Vagina (tissue), 2 donors: Measurements from ENCODE around the gene OR7C2.

Source experiments
- CTCF ChIP-seq, 3 experiments: fragments of 450-650 bp in 2 of 3; fragments of 200-600 bp in 1 of 3; sonication (generic) in 1 of 3; IDR thresholded peaks; one replicate each; pipeline ENCODE4 v1.5.1; 2017 to 2019; ENCODE audit warnings: antibody characterized with exemption in 3 of 3, mild to moderate bottlenecking in 2 of 3, moderate library complexity in 2 of 3
- POLR2A ChIP-seq, 2 donors: fragments of 450-650 bp; IDR thresholded peaks; one replicate each; pipeline ENCODE4 v1.6.1; 2017; ENCODE audit warnings: antibody characterized with exemption in 2 of 2, mild to moderate bottlenecking in 2 of 2, moderate library complexity in 2 of 2
- POLR2AphosphoS5 ChIP-seq, 2 donors: sonication (generic); formaldehyde crosslinking; IDR thresholded peaks; one replicate each; pipeline ENCODE4 v1.9.0; 2017; ENCODE audit warnings: antibody characterized with exemption in 2 of 2, mild to moderate bottlenecking in 2 of 2, low read depth in 1 of 2; ENCODE audit not compliant: insufficient read depth in 1 of 2

DNA sequence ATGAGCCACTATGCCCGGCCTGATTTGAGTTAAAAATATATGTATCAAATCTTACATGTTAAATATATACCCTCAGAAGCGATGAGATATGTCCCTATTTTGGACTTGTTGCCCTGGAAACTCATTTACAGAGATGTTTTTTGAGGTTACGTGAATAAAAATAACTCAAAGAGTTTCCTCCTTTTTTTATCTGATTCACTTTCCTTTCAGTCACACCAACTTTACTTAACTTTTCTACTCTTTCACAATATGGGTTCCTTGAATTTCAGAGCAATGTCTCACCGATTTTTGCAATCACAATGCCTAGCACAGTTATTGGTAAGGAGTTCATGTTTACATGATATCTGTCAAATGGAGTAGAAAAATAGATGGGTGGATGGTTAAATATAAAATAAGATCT lies 2.3 kb downstream of the OR7C2 start:
- TF ChIP-seq POLR2A (IDR thresholded peaks at IDR 0.05) (no peak), CTCF (IDR thresholded peaks at IDR 0.05) (no peak), POLR2AphosphoS5 (IDR thresholded peaks at IDR 0.05; ENCODE audit: insufficient read depth in 1 of 2, low read depth in 1 of 2) (no peak)
